ENCODE measurements around the gene C5AR2.
"Not testable (repeated sequence)": the region's sequence is repeated elsewhere in the genome, so short reads cannot be mapped to it uniquely, and the experiment has no call there.

Gene C5AR2

DNA sequence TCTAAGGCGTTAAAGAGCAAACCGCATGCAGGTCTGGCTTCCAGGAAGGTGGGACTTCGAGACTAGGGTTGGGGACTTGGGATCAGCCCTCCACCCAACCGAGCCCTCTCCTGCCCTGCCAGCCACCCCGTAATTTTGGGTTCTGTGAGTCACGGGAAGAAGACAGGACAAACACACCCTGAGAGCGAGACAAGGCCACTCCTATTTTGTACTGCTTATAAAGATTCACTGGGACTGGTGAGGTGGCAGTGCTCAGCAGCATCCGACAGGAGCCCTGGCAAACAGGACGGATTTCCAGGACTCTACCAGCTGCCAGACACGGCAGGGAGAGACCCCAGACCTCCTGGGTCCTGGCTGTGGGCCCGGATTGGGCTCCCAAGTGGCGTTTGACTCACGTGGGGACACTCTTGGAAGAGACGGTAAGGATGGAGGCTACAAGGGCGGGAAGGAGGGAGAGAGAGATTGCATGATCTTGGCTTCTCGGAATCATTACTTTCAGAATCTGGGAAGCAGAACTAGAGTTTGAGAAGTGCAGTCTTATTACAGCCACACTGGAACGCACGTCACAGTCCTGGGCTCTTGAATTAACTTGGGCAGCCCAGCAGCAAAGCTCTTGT lies at the start of gene C5AR2:
TSS of gene C5AR2 (plus strand) at position 245 of the 617 bp plus-strand sequence. CDS start 8,625 bp downstream, outside the sequence.
- DNase-seq, result no peak

DNA sequence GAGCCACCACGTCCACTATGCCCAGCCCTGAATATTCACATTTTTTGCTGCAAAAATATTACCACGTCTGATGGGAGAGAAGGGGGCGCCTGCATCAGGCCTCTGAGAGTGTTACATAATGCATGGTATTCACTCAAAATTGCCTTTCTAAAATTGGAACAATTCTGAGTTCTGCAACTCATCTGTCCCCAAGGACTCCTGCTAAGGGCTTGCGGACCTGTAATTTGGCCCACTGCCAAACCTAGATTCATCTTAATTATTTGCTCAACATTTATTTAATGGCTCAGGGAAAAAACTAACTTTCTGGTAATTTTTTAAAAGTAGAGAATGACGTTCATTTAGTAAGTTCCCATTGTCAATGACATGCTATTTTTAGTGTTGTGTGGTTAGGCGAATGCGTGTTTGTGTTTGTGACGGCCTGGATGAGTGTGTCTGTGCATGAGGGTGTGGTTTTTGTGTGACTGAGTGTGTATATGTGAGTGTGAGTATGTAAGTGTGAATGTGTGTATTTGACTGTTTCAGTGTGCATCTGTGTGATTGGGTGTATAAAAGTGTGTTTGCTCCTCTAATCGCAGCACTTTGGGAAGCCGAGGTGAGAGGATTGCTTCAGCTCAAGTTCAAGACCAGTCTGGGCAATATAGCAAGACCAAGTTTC lies 48.4 kb upstream of the C5AR2 start:
- DNase-seq, result no peak

DNA sequence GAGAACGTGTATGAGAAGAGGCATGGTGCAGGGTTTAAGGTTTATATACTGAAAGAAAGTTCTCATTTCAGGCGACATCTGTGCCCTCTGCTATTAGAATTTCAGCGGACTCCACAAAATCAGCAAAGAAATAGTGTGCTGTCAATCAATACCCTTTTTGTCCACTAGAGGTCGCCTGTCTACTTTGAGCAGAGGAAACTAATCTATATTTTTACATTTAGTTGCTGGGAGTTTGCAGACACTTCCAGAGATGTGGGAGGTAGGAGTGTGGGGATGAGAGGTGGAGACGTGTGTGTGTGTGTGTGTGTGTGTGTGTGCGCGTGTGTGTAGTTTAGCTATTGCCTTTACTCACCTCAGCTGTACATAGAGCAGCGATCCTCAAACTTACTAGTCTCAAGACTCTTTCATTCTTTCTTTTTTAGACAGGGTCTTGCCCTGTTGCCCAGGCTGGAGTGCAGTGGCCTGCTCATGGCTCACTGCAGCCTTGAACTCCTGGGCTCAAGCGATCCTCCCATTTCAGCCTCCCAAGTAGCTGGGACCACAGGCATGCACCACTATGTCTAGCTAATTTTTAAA lies 47.6 kb upstream of the C5AR2 start:
- no peak for DNase-seq

DNA sequence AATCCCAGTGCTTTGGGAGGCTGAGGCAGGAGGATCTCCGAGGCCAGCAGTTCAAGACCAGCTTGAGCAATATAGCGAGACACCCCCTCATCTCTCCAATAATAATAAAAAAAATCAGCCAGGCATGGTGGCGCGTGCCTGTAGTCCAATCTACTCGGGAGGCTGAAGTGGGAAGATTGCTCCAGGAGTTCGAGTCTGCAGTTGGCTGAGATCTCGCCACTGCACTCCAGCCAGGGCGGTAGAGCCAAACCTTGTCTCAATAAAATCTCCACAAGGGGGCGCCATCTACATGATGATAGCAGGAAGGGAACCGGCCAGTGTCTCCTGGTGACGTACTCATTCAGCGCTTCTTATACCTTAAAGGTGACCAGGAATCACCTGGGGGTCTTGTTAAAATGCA lies 35.9 kb upstream of the C5AR2 start:
- peak; percentile 90 for DNase-seq

DNA sequence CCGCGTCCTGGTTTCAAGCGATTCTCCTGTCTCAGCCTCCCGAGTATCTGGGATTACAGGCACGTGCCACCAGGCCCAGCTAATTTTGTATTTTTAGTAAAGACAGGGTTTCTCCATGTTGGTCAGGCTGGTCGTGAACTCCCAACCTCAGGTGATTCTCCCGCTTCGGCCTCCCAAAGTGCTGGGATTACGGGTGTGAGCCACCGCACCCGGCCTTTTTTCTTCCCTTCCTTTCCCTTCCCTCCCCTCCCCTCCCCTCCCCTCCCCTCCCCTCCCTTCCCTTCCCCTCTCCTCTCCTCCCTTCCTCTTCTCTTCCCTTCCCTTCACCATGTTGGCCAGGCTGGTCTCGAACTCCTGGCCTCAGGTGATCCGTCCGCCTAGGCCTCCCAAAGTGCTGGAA lies 31.1 kb upstream of the C5AR2 start:
- not testable (repeated sequence) for DNase-seq

DNA sequence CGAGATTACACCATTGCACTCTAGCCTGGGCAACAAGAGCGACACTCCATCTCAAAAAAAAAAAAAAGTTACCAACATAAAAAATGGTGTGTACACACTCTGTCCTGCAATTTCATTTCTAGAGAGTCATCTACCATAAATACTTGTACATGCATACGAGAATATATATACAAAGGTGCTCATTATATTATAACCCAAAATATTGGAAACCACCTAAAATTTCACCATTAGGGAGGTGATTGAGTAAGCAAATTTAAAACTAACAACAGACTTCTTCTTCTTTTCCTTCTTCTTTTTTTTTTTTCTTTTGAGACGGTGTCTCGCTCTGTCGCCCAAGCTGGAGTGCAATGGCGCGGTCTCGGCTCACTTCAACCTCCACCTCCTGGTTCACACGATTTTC lies 29.7 kb upstream of the C5AR2 start:
- no peak for DNase-seq

DNA sequence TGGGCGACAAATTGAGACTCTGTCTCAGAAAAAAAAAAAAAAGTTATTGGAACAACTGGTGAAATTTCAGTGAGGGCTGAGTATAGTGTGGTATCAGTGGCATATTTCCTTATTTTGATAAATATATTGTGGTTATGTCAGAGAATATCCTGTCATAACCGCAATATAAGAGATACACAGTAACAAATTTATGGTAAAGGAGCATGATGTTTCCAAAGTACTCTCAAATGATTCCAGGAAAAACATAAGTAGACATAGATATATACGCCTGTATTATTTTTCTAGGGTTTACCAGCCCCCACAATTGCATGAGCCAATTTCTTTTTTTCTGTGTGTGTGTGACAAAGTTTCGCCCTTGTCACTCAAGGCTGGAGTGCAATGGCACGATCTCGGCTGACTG lies 28.0 kb upstream of the C5AR2 start:
- DNase-seq, result no peak

DNA sequence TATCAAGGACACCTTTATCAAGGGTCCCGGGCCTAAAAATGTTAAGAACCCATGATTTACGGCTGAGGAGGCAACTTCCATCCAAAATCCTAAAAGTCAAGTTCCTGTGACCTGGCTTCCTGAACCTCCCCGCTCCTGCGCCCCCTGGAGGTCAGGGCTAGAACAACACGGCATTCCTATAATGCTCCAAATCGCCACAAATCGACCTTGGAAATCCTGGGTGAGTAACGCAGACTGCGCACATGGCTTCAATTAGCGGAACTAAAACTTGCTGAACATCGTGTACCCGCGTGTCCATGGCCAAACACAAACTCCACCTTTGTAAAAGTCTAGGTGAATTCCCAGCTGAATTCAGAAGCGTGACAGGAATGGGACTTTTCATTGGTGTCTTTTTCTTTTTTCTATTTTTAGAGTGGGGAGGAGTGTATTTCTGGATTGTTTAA lies 26.6 kb upstream of the C5AR2 start:
- DNase-seq, result peak; percentile 84

DNA sequence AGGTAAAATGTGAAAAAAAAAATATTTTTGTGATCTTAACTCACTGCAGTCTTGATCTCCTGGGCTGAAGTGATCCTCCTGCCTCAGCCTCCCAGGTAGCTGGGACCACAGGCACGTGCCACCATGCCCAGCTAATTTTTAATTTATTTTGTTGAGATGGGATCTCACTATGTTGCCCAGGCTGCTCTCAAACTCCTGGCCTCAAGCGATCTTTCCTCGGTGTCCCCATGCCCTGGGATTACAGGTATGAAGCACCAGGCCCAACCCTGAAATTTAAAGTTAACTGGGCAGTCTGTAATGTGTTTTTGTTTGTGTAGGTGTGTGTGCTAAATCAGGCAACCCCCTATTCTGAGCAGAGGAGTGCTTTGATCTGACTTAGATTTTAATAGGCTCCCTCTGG lies 25.7 kb upstream of the C5AR2 start:
- DNase-seq, result no peak

DNA sequence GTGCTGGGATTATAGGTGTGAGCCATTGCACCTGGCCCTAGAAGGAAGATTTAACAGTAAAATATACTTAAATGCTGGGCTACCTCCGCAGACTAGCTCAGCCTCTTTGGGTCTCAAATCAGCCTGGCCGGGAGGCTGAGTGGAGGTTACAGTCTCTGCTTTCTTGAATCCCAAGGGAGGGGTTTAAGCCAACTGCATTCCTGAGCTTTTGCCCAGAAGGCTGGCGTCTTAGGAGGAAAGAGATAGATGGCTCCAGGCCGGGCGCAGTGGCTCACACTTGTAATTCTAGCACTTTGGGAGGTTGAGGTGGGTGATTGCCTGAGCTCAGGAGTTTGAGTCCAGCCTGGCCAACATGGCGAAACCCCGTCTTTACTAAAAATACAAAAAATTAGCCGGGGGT lies 22.9 kb upstream of the C5AR2 start:
- no peak for DNase-seq

DNA sequence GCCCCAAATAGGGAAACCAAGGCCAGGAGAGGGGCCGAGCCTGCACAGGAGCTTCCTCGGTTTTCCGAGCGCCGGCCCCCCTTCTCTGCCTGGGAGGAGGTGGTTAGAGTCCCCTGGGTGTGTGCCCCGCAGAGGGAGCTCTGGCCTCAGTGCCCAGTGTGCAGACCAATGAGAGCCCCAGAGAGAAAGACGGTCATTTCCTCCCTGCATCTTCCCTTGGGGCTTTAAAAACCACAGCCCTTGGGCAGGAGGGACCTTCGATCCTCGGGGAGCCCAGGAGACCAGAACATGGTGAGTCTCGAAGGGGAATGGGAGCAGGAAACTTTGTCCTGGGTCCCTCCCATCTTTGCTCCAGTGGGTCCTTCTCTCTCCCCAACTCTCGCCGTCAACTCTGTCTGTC lies 22.4 kb upstream of the C5AR2 start, which contains the start of gene C5AR1:
TSS of gene C5AR1 (plus strand) at position 254 of the 400 bp plus-strand sequence. CDS start at position 289, 35 bp downstream.
- no peak for DNase-seq

DNA sequence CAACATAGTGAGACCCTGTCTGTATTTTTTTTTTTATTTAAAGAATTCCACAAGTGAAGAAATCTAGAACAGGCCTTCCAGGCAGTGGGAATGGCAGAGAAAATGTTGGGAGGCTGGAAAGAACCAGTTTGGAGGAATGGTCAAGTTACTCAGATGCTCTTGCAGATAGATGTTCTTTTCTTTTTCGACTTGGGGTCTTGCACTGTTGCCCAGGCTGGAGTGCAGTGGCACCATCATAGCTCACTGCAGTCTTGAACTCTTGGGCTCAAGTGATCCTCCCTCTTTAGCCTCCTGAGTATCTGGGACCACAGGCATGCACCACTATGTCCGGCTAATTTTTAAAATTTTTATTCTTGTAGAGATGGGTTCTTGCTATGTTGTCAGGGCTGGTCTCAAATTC lies 21.7 kb upstream of the C5AR2 start:
- DNase-seq, result no peak

DNA sequence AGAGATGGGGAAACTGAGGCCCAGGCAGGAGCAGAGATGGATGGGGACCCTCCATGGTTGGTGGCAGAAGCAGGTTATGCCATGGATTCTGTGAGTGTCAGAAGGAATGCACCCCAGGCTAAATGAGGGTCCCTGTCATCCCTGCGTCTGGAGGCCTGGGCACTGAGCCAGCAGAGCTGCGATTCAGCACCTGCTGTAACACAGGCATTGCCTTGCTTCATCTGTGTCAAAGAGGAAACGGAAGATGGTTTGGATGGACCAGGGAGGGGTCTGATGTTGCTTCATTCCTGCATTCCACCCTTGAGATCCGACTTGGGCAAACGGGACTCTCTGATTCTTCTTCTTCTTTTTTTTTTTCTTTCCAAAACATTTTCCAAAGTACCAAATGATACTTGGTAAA lies 21.2 kb upstream of the C5AR2 start:
- no peak for DNase-seq

DNA sequence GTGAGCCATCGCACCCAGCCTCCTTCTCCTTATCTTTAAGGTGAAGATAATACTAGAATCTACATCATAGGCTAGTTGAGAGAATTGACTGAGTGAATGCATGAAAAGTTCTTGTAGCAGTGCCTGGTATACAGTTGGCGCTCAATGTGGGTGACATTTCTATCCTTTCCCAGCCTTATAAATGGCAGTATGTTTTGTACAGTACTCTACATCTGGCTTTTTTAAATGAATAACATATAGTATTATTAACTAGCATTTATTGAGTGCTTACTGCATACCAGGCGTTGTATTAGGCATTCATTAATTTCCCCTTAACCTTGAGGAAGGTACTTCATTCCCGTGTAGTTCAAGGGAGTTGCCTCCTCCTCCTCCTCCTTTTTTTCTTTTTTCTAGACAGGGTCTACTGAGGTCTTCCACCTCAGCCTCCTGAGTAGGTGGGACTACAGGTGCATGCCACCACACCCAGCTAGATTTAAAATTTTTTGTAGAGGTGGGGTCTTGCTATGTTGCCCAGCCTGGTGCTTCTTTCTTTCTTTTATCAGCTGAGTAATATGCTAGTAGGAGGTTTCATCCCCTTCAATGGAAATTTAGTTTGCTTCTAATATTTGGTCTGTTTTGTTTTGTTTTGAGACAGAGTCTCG lies 19.5 kb upstream of the C5AR2 start:
- no peak for DNase-seq

DNA sequence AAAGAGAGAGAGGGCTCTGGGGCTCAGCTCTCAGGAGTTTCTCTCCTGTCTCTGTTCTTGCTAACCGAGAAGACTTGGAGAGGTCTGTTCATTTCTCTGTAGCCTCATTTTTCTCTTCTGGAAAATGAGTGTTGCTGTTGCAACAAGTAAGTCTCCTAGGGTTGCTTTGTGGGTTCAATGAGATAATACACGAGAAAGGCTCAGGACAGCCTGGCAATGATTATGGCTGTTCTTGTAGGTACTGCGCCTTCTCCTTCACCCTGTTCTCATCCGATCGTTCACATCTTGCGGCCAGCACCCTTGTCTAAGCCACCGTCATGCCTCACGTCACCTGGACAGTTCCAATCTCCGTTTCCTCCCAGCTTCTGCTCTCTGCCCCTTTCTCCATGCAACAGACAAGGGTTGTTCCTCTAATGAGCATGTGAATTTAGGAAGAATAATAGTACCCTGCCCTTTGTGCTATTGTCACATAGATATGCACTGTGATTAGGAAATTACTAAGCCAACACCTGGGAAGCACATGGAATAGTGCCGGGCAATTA lies 18.1 kb upstream of the C5AR2 start:
- no peak for DNase-seq

DNA sequence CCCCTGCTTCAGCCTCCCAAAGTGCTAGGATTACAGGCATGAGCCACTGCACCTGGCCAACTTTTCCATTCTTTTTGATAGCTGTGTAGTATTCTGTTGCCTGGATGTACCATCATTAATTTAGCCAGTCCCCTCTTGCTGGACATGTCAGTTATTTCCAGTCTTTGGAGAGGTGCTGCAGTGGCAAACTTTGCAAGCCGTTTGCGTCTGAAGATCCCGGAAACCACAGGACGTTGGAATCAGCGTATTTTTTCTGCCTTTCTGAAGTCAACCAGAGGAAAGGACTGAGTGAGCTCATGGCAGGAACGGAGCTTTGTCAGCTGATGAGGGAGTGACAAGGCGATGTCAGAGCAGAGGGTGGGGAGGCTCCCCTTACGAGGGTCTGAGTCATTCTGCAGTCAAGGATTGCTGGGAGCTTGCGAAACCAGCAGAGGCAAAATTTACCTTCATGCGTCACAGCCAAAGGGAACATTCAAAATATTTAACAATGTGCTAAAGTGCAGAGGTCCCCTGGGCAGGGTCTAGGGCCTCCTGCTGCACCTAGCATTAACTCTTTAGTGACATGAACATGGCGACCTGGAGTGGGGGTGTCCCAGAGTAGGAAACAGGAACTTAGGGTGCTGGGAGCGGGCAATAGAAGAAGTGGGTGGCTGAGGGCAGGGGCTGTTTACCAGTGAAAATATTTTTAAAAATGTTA lies 16.7 kb upstream of the C5AR2 start:
- peak; percentile 93 for DNase-seq

DNA sequence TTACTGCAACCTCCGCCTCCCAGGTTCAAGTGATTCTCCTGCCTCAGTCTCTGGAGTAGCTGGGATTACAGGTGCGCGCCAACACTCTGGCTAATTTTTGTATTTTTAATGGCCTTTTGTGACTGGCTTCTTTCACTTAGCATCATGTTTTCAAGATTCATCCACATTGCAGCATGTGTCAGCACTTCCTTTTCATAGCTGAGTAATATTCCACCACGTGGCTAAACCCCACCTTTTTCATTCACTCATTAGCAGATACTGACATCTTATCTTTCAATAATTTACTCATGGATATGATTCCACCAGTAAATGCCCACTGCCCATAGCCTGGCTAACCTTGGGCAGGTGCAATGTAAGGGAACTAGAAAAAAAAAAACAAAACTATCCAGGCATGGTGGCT lies 15.5 kb upstream of the C5AR2 start:
- DNase-seq, result no peak

DNA sequence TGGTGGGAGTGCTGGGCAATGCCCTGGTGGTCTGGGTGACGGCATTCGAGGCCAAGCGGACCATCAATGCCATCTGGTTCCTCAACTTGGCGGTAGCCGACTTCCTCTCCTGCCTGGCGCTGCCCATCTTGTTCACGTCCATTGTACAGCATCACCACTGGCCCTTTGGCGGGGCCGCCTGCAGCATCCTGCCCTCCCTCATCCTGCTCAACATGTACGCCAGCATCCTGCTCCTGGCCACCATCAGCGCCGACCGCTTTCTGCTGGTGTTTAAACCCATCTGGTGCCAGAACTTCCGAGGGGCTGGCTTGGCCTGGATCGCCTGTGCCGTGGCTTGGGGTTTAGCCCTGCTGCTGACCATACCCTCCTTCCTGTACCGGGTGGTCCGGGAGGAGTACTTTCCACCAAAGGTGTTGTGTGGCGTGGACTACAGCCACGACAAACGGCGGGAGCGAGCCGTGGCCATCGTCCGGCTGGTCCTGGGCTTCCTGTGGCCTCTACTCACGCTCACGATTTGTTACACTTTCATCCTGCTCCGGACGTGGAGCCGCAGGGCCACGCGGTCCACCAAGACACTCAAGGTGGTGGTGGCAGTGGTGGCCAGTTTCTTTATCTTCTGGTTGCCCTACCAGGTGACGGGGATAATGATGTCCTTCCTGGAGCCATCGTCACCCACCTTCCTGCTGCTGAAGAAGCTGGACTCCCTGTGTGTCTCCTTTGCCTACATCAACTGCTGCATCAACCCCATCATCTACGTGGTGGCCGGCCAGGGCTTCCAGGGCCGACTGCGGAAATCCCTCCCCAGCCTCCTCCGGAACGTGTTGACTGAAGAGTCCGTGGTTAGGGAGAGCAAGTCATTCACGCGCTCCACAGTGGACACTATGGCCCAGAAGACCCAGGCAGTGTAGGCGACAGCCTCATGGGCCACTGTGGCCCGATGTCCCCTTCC lies 11.8 kb upstream of the C5AR2 start:
- no peak for DNase-seq

DNA sequence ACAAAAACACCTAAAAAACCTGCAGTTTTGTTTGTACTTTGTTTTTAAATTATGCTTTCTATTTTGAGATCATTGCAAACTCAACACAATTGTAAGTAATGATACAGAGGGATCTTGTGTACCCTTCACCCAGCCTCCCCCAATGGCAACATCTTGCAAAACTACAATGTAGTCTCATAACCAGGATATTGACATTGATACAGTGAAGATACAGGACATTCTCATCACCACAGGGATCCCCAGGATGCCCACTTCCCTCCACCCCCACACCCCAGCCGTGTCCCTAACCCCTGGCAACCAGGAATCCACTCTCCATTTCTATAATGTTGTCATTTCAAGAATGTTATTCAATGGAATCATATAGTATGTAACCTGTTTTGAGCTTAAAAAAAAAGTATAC lies 10.3 kb upstream of the C5AR2 start:
- no peak for DNase-seq

DNA sequence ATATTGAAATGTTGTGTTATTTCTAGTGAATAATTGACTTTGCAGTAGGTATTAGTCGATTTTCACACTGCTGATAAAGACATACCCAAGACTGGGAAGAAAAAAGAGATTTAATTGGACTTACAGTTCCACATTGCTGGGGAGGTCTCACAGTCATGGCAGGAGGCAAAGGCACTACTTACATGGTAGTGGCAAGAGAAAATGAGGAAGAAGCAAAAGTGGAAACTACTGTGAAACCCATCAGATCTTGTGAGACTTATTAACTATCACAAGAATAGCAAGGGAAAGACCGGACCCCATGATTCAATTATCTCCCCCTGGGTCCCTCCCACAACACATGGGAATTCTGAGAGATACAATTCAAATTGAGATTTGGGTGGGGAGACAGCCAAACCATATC lies 9.9 kb upstream of the C5AR2 start:
- no peak for DNase-seq

DNA sequence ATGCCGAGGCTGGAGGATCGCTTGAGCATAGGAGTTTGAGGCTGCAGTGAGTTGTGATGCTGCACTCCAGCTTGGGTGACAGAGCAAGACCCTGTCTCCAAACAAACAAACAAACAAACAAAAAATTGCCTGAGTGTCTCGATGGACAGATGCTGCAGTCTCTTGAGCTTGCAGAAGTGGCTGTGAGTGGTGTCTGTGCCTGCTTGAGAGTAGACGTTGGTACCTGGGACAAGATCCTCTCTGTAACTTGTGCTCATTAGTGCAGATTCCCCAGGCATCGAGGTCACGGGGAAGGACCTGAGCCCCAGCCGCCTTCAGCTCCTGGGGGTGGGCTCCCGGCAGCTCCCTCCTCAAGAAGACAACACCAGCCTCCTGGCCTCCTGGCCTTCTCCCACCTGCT lies 8.6 kb upstream of the C5AR2 start:
- no peak for DNase-seq

DNA sequence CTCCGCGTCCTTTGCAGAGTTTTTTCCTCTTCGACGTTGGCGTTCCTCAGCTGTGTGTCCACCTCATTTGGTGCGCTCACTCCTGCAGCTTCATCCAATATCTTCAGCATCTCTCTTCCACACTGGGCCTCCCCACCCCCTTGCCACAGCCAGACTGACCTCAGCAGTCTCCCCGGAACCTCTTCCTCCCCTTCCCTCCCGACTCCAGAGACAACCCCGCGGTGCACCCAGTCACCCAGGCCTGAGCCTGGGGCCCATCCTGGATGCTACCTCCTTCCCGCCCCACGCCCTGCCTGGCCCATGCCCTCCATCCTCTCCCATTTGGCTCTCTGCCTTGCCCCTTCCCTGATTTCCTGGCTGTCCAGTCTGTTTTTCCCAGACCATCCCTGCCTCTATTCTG lies 8.1 kb upstream of the C5AR2 start:
- no peak for DNase-seq

All from islet precursor cell (in vitro differentiated cells).